HG02938 (cell line): ENCODE measurements around the gene RABGEF1.
"Not testable (repeated sequence)": the region's sequence is repeated elsewhere in the genome, so short reads cannot be mapped to it uniquely, and the experiment has no call there.

Source experiments
- ATAC-seq: cut with Tn5 transposase; IDR thresholded peaks from one replicate; pipeline ENCODE4 v1.9.1; 2021; ENCODE audit warnings: mild to moderate bottlenecking, moderate library complexity; ENCODE audit not compliant: unreplicated experiment

Gene RABGEF1

DNA sequence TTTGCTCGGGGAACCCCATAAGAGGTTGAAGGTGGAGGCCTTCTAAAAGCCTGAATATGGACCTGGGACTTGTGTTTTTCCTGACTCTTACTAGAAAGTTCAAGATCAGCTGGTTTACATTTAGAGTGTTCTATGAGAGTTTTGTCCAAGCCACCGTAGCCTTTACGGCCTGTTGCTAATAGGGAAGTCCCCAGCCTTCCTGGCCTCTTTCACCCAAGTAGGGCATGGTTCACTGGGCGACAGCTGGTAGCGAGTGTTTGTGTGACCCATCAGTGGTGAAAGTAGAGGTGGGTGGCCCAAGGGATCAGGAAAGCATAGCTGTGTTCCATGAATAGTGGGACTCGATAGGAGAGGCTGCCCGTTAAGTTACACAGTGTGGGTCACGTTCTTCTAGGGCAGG, 60.1 kb downstream of the RABGEF1 start:
- ATAC-seq, result no peak

DNA sequence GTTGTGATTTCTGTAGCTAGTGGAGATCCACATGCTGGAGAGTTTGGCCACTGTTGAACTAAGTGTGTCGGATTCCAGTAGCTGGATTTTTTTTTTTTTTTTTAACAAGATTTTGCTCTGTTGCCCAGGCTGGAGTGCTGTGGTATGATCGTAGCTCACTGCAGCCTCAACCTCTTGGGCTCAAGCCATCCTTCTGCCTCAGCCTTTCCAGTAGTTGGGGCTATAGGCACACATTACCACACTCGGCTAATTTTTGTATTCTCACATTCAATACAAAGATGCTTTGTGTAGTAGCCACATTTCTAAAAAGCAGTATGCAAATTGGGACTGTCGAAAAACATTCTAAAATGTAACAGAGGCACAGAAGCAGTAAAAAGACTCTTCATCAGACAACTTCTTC, 63.5 kb downstream of the RABGEF1 start:
- ATAC-seq, result no peak

DNA sequence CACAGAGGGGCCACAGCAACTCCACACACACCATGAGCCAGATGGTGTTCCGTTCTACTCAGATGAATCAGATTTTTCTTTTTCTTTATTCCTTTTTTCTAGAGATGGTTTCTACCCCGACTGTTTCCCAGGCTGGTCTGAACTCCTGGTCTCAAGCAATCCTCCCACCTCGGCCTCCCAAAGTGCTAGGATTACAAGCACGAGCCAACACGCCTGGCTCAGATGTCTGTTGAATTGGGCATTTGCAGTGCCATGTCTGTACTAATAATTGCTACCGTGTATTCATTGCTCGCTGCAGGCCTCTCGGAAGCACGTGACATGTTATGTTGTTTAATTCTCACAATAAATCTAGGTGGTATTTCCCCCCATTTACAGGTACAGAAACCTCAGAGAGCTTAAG, 67.2 kb downstream of the RABGEF1 start:
- ATAC-seq, result no peak

DNA sequence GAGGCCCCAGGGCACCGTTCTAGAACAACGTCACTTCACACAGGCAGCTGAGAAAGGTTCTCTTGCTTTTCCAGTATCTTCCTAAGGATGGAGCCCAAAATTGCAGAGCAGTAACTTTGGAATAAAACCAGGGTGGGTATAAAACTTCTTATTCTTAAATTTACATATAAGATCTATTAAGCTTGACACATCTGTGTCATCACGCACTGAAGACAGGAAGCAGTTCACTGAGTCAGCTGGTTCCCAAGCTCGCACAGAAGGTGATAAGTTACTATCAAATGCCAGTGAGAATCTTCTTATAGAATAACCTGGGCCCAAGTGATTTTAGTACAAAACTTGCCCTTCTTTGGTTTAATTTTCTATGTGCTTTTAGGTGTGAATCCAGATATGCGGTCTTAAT, 70.2 kb downstream of the RABGEF1 start:
- ATAC-seq, result no peak

DNA sequence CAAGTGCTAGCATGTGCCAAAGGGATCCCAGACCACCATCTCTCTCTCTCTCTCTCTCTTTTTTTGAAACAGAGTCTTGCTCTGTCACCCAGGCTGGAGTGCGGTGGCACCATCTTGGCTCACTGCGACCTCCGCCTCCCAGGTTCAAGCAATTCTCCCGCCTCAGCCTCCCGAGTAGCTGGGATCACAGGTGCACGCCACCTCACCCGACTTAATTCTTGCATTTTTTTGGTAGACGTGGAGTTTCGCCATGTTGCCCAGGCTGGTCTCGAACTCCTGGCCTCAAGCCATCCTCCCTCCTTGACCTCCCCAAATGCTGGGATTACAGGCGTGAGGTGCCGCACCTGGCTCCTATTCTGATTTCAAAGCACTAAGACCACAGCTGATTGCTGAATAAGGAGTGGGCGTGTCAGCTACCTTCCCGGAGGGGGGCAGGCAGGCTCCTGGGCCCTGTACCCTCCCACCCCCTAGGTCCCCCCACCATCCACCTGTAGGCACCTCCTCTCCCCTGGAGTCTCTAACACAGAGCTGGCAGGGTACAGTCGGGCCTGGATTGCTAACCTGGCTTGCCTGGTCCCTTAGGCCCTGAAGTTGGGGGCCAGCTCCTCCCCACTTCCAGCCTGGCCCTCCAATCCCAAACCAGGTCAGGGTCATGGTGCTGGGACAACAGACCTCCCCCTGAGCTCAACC, 74.8 kb downstream of the RABGEF1 start:
- not testable (repeated sequence) for ATAC-seq

DNA sequence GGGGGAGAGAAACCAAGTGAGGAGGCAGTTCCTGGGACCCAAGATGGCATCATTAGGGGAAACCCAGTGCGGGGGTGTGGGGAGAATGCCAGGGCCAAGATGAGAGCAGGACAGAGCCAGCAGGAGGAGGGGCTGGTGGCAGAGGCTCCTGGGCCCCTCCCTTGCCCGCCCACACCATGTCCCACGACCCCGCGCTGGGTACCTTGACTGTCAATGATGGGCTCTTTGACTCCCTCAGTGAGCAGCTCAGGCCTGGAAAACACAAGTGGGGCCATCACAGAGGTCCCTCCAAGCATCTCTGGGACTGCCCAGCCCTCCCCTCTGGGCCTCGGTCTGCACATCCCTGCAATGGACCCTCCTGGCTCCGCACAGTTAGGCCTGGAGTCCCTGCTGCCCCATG, 75.4 kb downstream of the RABGEF1 start:
- ATAC-seq, result no peak

DNA sequence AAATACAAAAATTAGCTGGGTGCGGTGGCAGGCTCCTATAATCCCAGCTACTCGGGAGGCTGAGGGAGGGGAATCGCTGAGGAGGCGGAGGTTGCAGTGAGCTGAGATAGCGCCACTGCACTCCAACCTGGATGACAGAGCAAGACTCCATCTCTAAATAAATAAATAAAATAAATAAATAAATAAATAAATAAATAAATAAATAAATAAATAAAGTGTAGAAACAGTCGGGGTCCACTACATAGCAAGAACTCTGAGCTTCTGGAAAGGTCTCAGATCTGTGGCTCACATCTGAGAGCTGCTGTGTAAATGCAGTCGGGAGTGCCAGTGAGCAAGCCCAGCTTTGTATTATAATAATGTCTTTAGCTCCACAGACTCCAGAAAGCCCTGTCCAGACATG, 76.1 kb downstream of the RABGEF1 start:
- not testable (repeated sequence) for ATAC-seq

DNA sequence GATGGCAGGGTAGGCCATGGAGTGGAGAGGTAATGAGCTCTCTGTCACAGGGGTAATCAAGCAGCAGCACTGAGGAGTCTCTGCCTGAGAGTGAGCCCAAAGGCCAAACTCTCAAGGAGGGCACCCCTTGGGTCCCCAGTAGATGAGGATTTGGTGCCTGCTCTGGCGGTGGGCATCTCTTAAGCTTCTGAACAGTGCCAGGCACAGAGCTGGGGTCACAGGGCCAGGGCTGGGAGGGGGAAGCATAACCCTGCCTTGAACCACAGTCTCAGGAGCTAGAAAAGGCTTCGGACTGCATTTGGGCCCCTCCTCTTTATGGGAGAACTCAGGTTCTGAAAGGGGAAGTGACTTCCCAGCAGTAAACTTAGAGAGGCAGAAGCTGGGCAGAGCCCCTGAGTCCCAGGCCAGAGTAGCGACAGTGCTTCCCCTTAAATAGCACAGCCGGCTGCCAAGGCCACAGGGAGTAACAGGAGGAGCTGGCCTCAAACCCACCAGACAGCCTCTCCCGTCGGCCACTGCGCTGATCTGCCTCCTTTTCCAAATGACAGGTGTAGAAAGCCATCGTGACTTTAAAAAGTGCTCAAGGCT, 76.8 kb downstream of the RABGEF1 start:
- not testable (repeated sequence) for ATAC-seq

DNA sequence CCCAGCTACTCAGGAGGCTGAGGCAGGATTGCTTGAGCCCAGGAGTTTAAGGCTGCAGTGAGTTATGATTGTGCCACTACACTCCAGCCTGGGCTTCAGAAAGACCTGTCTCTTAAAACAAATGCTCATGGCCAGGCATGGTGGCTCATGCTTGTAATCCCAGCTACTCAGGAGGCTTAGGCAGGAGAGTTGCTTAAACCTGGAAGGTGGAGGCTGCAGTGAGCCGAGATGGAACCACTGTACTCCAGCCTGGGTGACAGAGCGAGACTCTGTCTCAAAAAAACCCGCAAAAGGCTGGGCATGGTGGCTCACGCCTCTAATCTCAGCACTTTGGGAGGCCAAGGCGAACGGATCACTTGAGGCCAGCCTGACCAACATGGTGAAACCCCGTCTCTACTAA, 77.4 kb downstream of the RABGEF1 start:
- ATAC-seq, result not testable (repeated sequence)

DNA sequence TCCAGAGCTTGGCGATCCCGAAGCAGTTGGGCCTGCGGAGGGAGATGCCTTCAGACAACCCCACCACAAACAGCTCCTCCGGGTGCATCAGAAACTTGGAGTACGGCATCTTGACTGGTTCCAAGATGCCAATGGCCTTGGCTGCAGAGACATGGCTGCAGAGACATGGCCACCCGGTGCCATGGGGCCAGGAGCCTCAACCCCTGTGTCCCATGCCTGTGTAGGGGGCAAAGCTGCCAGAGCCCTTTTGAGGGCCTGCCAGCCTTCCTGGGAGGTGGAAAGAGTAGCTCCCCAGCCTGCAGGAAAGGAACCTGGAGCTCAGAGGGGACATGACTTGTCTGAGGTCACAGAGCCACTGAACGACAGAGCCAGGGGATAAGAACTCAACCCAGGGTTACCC, 83.5 kb downstream of the RABGEF1 start:
- no peak for ATAC-seq

DNA sequence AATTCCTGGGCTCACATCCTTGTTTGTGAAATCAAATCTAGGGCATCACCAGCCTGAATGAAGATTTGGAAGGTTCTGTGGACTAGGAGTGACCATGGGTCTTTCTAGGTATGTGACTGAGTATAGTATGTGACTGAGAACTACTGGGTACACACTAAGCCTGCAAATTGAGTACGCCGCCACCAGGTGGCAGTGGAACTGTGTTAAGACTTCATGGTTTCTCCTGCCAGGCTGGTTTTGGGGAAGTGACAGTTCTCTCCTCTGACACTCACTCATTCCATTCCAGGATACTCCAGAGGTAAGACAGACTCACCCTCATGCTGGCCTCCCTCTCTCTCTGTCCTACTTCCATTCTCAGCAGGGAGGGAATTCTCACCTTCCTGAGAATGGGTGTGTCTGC, 85.0 kb downstream of the RABGEF1 start:
- not testable (repeated sequence) for ATAC-seq

DNA sequence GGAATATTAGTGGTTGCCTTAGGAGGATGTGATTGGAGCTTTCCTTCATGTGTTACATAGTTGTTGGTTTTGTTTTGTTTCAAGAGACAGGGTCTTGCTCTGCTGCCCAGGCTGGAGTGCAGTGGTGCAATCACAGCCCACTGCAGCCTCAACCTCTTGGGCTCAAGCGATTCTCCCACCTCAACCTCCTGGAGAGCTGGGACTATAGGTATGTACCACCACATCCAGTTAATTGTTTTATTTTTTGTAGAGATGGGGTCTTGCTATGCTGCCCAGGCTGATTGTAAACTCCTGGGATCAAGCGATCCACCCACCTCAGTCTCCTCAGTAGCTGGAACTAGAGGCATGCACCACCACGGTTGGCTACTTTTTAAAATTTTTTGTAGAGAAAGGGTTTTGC, 86.1 kb downstream of the RABGEF1 start:
- ATAC-seq, result no peak

DNA sequence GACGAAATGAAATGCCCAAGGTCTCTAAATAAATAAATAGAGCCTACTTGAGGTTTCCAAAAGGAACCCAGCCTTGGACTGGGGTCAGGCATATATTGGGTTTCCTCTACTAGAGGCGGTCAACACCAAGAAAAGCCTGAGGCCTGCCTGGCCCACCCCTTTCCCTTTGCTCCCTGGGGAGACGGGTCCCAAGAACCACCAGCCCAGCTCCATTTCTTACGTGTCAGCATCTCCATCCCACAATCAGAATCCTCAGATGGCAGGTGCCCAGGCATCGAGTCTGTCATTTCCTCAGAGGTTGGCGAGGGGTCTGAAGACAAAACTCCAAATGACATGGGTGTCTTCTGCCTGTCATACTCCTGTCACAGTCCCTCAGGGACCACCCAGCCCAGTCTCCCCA, 90.4 kb downstream of the RABGEF1 start:
- ATAC-seq, result not testable (repeated sequence)

DNA sequence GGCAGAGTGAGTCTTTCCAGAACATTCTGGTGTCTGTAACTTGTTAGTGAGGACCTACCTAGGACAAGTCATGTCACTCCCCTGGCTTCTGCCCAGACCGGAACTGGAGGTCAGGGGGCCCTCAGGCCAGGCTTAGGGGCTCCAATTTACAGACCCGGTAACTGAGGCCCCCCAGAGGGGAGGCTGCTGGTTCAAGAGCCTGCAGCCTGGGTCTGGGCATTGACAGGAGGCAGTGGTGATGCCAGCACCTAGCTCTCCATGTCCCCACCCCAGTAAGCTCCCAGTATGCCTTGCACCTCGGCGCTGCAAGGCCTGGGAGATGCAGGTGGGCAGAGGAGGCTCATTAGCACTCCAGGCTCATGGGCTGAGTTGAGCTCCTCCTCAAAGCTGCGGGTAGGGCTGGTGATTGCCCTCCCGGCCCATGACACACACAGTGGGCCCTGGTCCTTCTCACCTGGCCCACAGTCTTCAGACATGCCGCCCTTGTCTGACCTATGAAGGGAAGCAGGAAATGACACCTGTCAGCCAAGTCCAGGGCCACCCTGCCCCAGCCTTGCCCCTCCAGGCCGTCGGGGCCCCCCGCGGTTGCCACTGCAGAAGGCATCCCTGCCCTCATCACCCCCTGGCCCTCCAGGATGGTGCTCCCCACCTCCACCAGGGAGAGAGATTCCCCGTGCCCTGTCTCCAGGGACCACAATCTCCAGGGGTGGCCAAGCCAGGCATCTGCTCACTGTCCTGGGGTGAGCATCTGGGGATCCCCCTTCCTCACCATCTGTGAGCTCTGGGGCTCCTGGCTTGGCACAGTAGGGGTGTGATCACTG, 92.2 kb downstream of the RABGEF1 start:
- no peak for ATAC-seq

DNA sequence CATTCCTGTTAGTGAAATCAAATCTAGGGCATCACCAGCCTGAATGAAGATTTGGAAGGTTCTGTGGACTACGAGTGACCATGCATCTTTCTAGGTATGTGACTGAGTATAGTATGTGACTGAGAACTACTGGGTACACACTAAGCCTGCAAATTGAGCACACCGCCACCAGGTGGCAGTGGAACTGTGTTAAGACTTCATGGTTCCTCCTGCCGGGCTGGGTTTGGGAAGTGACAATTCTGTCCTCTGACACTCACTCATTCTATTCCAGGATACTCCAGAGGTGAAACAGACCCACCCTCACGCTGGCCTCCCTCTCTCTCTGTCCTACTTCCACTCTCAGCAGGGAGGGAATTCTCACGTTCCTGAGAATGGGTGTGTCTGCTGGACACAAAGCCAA, 96.5 kb downstream of the RABGEF1 start:
- no peak for ATAC-seq

DNA sequence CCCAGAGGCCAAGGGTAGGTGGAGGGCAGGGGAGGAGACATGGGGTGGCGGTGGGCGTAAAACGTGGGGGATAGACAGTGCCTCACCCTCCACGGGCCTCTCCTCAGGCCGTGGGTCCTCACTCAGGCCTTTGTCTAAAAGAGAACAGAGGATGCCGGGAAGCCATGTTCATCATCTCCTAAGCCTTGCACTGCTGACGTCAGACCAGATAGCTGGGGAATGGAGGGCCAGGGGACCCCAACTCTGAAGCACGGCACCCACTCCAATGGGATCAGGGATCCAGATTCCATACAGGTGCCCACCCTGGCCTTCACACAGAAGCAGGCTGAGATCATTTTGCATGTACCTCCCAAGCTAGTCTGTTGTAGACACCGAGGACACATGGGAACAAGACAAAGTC, 97.1 kb downstream of the RABGEF1 start:
- no peak for ATAC-seq

DNA sequence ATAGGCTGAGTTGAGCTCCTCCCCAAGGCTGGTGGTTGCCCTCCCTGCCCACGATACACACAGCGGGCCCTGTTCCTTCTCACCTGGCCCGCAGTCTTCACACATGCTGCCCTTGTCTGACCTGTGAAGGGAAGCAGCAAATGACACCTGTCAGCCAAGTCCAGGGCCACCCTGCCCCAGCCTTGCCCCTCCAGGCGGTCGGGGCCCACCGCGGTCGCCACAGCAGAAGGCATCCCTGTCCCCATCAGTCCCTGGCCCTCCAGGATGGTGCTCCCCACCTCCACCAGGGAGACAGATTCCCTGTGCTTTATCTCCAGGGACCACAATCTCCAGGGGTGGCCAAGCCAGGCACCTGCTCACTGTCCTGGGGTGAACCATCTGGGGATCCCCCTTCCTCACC, 99.3 kb downstream of the RABGEF1 start:
- ATAC-seq, result no peak

DNA sequence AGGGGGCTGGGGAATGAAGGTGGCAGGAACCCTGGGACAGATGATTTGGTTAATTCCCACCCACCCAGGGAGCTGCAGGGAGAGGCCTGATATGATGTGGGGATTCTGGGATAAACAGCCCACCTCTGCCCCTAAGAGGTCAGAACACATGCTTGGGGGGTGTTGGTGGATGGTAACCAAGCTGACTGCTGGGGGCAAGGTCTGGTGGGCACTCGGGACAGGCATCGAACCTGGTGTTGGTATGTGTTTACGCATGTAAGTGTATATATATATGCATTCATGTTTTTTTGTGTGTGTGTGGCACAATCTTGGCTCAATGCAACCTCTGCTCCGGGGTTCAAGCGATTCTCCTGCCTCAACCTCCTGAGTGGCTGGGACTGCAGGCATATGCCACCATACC, 99.8 kb downstream of the RABGEF1 start:
- ATAC-seq, result no peak

DNA sequence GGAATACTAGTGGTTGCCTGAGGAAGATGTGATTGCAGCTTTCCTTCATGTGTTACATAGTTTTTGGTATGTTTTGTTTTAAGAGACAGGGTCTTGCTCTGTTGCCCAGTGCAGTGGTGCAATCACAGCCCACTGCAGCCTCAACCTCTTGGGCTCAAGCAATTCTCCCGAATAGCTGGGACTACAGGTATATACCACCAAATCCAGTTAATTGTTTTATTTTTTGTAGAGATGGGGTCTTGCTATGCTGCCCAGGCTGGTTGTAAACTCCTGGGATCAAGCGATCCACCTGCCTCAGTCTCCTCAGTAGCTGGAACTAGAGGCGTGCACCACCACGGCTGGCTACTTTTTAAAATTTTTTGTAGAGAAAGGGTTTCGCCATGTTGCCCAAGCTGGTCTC, 101.4 kb downstream of the RABGEF1 start:
- ATAC-seq, result no peak

DNA sequence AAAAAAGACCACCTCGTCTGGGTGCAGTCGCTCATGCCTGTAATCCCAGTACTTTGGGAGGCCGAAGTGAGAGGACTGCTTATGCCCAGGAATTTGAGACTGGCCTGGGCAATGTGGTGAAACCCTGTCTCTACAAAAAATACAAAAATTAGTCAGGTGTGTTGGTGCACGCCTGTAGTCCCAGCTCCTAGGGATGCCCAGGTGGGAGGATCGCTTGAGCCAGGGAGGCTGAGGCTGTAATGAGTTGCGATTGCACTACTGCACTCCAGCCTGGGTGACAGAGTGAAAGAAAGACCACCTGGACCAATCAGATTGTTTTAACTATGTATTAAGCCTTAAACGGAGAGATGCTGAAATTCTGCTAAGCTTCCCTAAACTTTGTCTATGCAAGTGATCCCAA, 103.0 kb downstream of the RABGEF1 start:
- not testable (repeated sequence) for ATAC-seq

DNA sequence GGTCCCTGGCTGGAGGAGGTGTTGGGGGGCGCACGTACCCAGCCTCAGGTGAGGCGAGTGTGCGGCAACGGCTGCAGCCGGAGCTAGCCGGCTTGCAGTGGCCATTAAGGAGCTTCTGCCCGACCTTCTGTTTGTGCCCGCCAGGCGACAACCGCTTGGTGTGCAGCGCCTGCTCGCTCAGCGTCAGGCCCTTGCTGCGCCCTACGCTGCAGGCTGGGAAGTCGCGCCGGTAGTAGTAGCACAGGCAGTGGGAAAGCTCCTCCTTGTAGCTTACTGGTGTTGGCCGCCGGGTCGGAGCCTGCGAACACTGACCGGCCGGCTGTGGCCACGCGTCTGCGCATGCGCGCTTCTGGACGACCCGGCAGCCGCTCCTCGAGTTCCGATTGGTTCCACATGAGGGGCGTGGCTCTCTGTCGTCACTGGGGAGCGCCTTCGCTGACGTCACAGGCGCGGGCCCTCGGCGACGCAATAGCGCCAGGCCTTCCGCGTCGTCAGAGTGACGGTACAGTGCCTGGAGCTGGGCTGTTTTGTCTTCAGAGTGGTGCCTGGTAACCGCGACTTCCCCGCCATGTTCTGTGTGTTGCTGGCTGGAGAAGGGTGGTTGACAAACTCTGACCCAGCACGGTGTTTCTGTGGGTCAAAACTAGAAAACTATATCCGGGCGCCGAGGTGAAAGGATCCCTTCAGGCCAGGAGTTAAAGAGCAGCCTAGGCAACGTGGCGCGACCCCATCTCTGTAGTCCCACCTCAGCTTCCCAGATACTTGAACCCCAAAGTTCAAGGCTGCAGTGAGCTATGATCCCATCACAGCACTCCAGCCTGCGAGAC, 104.2 kb downstream of the RABGEF1 start:
- peak; percentile 88 for ATAC-seq
